Measurements from ENCODE around the gene ZMYND8.

DNA sequence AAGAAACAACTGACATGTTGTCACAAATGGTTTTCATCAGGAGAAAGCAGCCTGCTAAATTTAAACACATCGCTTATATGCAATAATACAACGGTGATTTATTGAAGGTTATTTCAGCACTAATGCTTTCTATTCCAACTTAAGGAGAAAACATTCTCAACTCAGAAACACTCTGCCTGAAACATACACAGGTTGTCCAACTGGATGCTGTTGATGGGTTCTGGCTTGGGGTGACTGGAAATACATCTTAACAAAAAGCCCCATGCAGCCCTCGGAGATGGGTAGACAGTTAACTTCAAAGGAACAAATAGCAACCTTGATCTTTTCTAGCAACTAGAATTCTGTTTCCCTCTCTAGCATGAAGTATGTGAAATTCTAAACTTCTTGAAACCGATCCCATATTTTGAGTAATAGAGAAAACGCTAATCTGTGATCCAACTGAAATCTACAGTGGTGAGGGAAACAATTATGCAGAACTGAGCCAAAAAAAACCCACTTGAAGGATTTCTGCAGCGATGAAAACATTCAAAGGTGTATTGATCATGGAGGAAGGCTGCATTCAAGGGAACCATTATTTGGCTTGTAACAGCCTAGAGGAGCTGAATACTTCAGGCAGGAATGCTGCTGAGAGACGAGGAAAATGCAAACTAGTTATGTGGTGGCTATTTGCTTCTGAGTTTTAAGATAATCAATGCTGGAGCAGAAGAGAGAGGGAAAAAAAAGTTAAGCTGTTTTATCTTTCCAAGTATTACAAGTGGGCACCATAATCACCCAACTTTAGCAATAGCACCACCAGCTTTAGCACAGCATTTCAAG lies 6.9 kb downstream of the ZMYND8 start:
- TF ChIP-seq POLR2AphosphoS5 (IDR thresholded peaks at IDR 0.05; ENCODE audit: low read depth, low read length): no peak
- TF ChIP-seq POLR2A (IDR thresholded peaks at IDR 0.05; ENCODE audit: low read depth, low read length): no peak
